ENCODE measurements around the gene ETFB.

GRCh38 chr19:51342631-51343569, 23.3 kb downstream of the ETFB start:
- TF ChIP-seq CTCF (IDR thresholded peaks at IDR 0.05) (no peak), POLR2A (IDR thresholded peaks at IDR 0.05) (no peak)
